Trophoblast cell (in vitro differentiated cells and primary cell): Measurements from ENCODE around the gene CHST9.

Experiments used
- DNase-seq, 2 donors: peaks; one replicate each; pipeline ENCODE4 v3.0.0-alpha.2; 2016
- H2AFZ ChIP-seq: 2 replicates; pipeline ENCODE4 v1.6.1; 2013; ENCODE audit warnings: low read length, moderate library complexity, mild to moderate bottlenecking; ENCODE audit not compliant: insufficient read depth, poor library complexity
- H2AK5ac ChIP-seq: 2 replicates; pipeline ENCODE4 v1.6.1; 2013; ENCODE audit warnings: mild to moderate bottlenecking, low read length
- H2BK120ac ChIP-seq: 2 replicates; pipeline ENCODE4 v1.6.1; 2013; ENCODE audit warnings: low read length, mild to moderate bottlenecking, moderate library complexity; ENCODE audit not compliant: insufficient read depth, poor library complexity
- H2BK12ac ChIP-seq: 2 replicates; pipeline ENCODE4 v1.6.1; 2013; ENCODE audit warnings: mild to moderate bottlenecking, low read length, moderate library complexity
- H2BK5ac ChIP-seq: 2 replicates; pipeline ENCODE4 v1.6.1; 2013; ENCODE audit warnings: low read length, low read depth, moderate library complexity, mild to moderate bottlenecking; ENCODE audit not compliant: poor library complexity
- H3K14ac ChIP-seq: 2 replicates; pipeline ENCODE4 v1.6.1; 2013; ENCODE audit warnings: mild to moderate bottlenecking, low read length
- H3K18ac ChIP-seq: 2 replicates; pipeline ENCODE4 v1.6.1; 2013; ENCODE audit warnings: mild to moderate bottlenecking, low read length
- H3K23ac ChIP-seq: 2 replicates; pipeline ENCODE4 v1.6.1; 2013; ENCODE audit warnings: low read length
- H3K27ac ChIP-seq: 2 replicates; pipeline ENCODE4 v1.5.1; 2013; ENCODE audit warnings: low read depth, mild to moderate bottlenecking, inconsistent platforms, low read length, moderate library complexity
- H3K27me3 ChIP-seq: 2 replicates; pipeline ENCODE4 v1.6.1; 2013; ENCODE audit warnings: inconsistent platforms, mild to moderate bottlenecking, low read length, moderate library complexity; ENCODE audit not compliant: insufficient read depth
- H3K36me3 ChIP-seq, 2 experiments: 1 replicate in 1 of 2; 2 replicates in 1 of 2; pipeline ENCODE4 v1.6.1; 2013; ENCODE audit warnings: low read length in 2 of 2, mild to moderate bottlenecking in 2 of 2, moderate library complexity in 1 of 2; ENCODE audit not compliant: insufficient read depth in 2 of 2, control insufficient read depth in 1 of 2
- H3K4ac ChIP-seq: 2 replicates; pipeline ENCODE4 v1.6.1; 2013; ENCODE audit warnings: low read depth, mild to moderate bottlenecking, low read length, moderate library complexity
- H3K4me1 ChIP-seq, 2 experiments: 1 replicate in 1 of 2; 2 replicates in 1 of 2; pipeline ENCODE4 v1.6.1; 2013; ENCODE audit warnings: low read length in 2 of 2, mild to moderate bottlenecking in 2 of 2, moderate library complexity in 1 of 2; ENCODE audit not compliant: insufficient read depth in 2 of 2, control insufficient read depth in 1 of 2
- H3K4me2 ChIP-seq: 2 replicates; pipeline ENCODE4 v1.6.1; 2013; ENCODE audit warnings: inconsistent platforms, mild to moderate bottlenecking, low read length, moderate library complexity
- H3K4me3 ChIP-seq: 2 replicates; pipeline ENCODE4 v1.5.1; 2013; ENCODE audit warnings: mild to moderate bottlenecking, low read depth, low read length, inconsistent platforms
- H3K79me1 ChIP-seq: one replicate; pipeline ENCODE4 v1.6.1; 2013; ENCODE audit warnings: low read length
- H3K79me2 ChIP-seq: 2 replicates; pipeline ENCODE4 v1.6.1; 2013; ENCODE audit warnings: low read length, mild to moderate bottlenecking; ENCODE audit not compliant: control insufficient read depth, insufficient read depth, poor library complexity
- H3K9ac ChIP-seq: 2 replicates; pipeline ENCODE4 v1.6.1; 2013; ENCODE audit warnings: mild to moderate bottlenecking, low read length
- H3K9me3 ChIP-seq: 2 replicates; pipeline ENCODE4 v1.6.1; 2013; ENCODE audit warnings: low read depth, mild to moderate bottlenecking, control low read depth, inconsistent platforms, low read length; ENCODE audit not compliant: insufficient read depth
- H4K12ac ChIP-seq: 2 replicates; pipeline ENCODE4 v1.6.1; 2013; ENCODE audit warnings: low read depth, mild to moderate bottlenecking, low read length, moderate library complexity
- H4K8ac ChIP-seq: 2 replicates; pipeline ENCODE4 v1.6.1; 2013; ENCODE audit warnings: low read depth, mild to moderate bottlenecking, low read length, moderate library complexity
- H4K91ac ChIP-seq: one replicate; pipeline ENCODE4 v1.6.1; 2013; ENCODE audit warnings: low read depth, mild to moderate bottlenecking, low read length, moderate library complexity
- WGBS: extraction: QIAGEN DNeasy Blood & Tissue Kit; methylation state at CpG from one replicate; pipeline ENCODE4 v1.1.7; 2013; ENCODE audit warnings: missing lambda C conversion rate; ENCODE audit not compliant: insufficient read length, insufficient coverage; ENCODE audit errors: extremely low coverage; 5-methylcytosine and 5-hydroxymethylcytosine counted together

Gene CHST9

DNA sequence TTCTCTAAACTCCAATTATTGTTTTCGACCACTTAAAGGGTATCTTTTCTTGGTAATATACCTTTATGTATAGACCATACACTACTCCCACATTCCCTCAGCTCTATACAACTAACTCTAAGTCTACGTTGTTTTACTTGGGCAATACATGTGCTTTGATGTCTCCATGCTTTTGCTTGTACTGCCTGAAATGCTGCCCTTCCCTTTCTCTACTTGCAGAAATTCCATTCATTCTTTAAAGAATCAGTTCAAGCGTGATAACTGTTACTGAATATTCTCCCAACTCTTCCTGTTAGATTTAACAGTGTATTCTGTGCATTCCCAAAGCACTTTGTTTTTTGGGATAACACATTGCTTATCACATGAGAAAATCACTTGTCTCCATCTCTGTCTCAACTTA is 162.6 kb downstream of the CHST9 start:
- Histone ChIP-seq H3K4me2 (no peak overlapping the region), H3K14ac (no peak overlapping the region), H3K4me1 (no peaks in the 10 kb centered on the region), H3K9ac (no peak overlapping the region), H2BK5ac (no peak overlapping the region), H2AFZ (no peak overlapping the region), H4K91ac (no peak overlapping the region), H4K8ac (no peak overlapping the region), H2BK12ac (no peak overlapping the region), H3K4me3 (no peak overlapping the region), H2AK5ac (no peak overlapping the region), H3K27ac (no peak overlapping the region), H3K23ac (no peak overlapping the region), H3K79me2 (no peaks in the 10 kb centered on the region), H3K9me3 (no peaks in the 10 kb centered on the region), H3K27me3 (no peaks in the 10 kb centered on the region), H3K79me1 (no peaks in the 10 kb centered on the region), H4K12ac (no peak overlapping the region), H3K18ac (no peak overlapping the region), H3K36me3 (no peaks in the 10 kb centered on the region), H2BK120ac (no peak overlapping the region), H3K4ac (no peak overlapping the region)
- no CpG with 5 or more reads among the region's 3 CpGs for WGBS
- peak in 1 of 2 donors; percentile 33 for DNase-seq

DNA sequence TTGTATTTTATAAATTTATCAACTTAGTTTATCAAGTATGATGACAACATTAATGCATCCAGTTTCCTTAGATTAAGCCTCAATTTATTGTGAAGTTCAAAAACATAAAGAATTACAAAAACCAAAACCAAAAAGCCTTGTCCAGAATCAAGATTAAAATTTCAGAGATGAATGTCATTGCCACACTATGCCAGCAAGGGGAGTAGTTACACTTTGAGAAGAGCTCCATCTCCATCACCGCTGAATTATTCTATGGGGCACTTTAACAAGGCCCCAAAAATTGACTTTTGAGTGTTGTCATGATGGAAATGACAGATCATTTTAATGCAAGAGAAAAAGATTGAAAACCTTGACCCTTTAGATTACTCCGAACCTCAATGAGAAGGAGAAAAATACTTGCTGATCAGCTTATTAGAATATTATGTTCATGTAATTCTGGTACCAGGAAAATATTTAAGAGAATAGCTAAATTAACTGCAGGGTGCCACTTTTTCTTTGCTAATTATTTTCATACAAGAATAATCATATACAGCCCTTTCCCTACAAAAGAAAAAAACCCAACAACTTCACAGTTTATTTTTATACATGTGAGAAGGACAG is 167.1 kb downstream of the CHST9 start:
- peak in 1 of 2 donors; percentile 51 for DNase-seq
- Histone ChIP-seq H3K9me3 (no peaks in the 10 kb centered on the region), H3K4me2 (no peak overlapping the region), H3K4ac (no peak overlapping the region), H2BK12ac (no peak overlapping the region), H3K4me1 (no peaks in the 10 kb centered on the region), H2AFZ (no peak overlapping the region), H4K12ac (no peak overlapping the region), H3K79me2 (no peaks in the 10 kb centered on the region), H3K27ac (no peak overlapping the region), H3K36me3 (no peaks in the 10 kb centered on the region), H3K4me3 (no peak overlapping the region), H3K14ac (no peak overlapping the region), H2BK120ac (no peak overlapping the region), H3K79me1 (no peaks in the 10 kb centered on the region), H4K8ac (no peak overlapping the region), H3K23ac (no peak overlapping the region), H2BK5ac (no peak overlapping the region), H3K27me3 (no peaks in the 10 kb centered on the region), H2AK5ac (no peak overlapping the region), H3K9ac (no peak overlapping the region), H3K18ac (no peak overlapping the region), H4K91ac (no peak overlapping the region)
- WGBS, result no CpG with 5 or more reads among the region's 2 CpGs

- Histone ChIP-seq H2AK5ac (no peak overlapping the region), H3K79me2 (no peaks in the 10 kb centered on the region), H3K36me3 (no peaks in the 10 kb centered on the region), H3K79me1 (no peaks in the 10 kb centered on the region), H3K4me3 (no peak overlapping the region), H3K23ac (no peak overlapping the region), H3K18ac (no peak overlapping the region), H3K27me3 (no peaks in the 10 kb centered on the region), H3K4me2 (no peak overlapping the region), H4K12ac (no peak overlapping the region), H2BK5ac (no peak overlapping the region), H3K14ac (no peak overlapping the region), H2BK12ac (no peak overlapping the region), H3K4me1 (no peaks in the 10 kb centered on the region), H3K9me3 (no peaks in the 10 kb centered on the region), H3K4ac (no peak overlapping the region), H2AFZ (no peak overlapping the region), H4K91ac (no peak overlapping the region), H3K9ac (no peak overlapping the region), H2BK120ac (no peak overlapping the region), H4K8ac (no peak overlapping the region), H3K27ac (no peak overlapping the region)
- WGBS, result no CpG with 5 or more reads among the region's 1 CpG
- DNase-seq, result no peak
Observed at GRCh38 chr18:27014841-27015240, 170.3 kb downstream of the CHST9 start.

GRCh38 chr18:27010784-27011183 is 174.3 kb downstream of the CHST9 start:
- Histone ChIP-seq H3K4me2 (no peak overlapping the region), H3K23ac (no peak overlapping the region), H3K4me1 (no peaks in the 10 kb centered on the region), H3K27ac (no peak overlapping the region), H3K4me3 (no peak overlapping the region), H3K4ac (no peak overlapping the region), H2BK5ac (no peak overlapping the region), H3K9me3 (no peaks in the 10 kb centered on the region), H3K18ac (no peak overlapping the region), H3K79me1 (no peaks in the 10 kb centered on the region), H2BK12ac (no peak overlapping the region), H3K14ac (no peak overlapping the region), H4K8ac (no peak overlapping the region), H2AFZ (no peak overlapping the region), H4K91ac (no peak overlapping the region), H3K36me3 (no peaks in the 10 kb centered on the region), H4K12ac (no peak overlapping the region), H2AK5ac (no peak overlapping the region), H2BK120ac (no peak overlapping the region), H3K9ac (no peak overlapping the region), H3K79me2 (no peaks in the 10 kb centered on the region), H3K27me3 (no peaks in the 10 kb centered on the region)
- DNase-seq, result no peak
- no CpG with 5 or more reads among the region's 2 CpGs for WGBS
